ENCODE data around the gene PLCD3. TPM values are rescaled to one million over a fixed set of nuclear protein-coding genes. Genes with fewer than 3 reads are reported as not detected.

The PLCD3 gene
- total and polyA plus RNA-seq, 9 of the 15 experiments (the other 6 are each of a cell fraction or from before 2014, with no cell fraction given): 0.20 to 22.6 (median 7.5) TPM

DNA sequence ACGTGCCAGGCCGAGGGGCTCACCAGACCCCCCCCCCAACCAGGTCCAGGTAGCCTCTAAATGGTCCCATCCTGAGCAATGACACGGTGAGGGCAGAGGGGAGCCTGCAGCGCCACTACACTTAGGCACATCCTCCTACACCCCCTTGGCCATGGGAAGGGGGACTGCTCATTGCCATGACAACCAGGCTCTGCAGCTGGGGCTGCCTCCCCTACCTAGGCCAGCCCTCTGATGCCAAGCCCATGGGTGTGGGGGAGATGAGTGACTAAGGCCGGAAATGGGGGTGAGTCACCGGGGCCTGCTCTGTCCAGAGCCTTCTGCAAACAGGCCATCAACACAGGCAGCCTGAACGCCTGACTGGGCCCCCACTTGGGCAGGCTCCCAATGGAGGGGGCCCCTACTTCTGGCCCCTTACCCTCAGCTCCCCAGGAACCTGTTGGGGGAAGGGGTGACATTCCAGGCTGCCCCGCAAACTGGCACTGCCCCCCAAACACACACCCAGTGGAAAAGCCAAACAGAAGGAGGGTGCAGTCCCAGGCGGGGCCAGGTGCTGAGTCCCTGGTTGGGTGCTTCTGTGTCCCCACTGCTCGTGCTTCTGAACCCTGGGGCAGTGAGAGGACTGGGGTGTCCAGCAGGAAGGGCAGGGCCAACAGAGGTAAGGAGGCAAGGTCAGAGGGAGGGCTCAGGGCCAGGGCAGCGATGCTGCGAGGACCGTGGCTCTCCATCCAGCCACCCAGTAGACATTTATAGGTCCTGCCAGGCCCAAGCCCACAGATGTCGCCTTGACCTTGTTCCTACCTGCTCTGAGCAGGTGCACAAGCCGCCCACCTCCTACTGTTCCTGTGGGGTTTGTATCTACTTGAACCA is 8.2 kb downstream of the PLCD3 start (continued):
- no peak for TF ChIP-seq CCAR2 (IDR thresholded peaks at IDR 0.05; ENCODE audit: low read depth, low read length)
- no peak for TF ChIP-seq ZNF12 (CRISPR knock-in tag; IDR thresholded peaks at IDR 0.05)
- TF ChIP-seq ZNF77 (CRISPR knock-in tag; IDR thresholded peaks at IDR 0.05): no peak
- TF ChIP-seq, protein P1, sequence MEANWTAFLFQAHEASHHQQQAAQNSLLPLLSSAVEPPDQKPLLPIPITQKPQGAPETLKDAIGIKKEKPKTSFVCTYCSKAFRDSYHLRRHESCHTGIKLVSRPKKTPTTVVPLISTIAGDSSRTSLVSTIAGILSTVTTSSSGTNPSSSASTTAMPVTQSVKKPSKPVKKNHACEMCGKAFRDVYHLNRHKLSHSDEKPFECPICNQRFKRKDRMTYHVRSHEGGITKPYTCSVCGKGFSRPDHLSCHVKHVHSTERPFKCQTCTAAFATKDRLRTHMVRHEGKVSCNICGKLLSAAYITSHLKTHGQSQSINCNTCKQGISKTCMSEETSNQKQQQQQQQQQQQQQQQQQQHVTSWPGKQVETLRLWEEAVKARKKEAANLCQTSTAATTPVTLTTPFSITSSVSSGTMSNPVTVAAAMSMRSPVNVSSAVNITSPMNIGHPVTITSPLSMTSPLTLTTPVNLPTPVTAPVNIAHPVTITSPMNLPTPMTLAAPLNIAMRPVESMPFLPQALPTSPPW (CRISPR knock-in tag; IDR thresholded peaks at IDR 0.05): peak; percentile 73
- TF ChIP-seq, protein P2, sequence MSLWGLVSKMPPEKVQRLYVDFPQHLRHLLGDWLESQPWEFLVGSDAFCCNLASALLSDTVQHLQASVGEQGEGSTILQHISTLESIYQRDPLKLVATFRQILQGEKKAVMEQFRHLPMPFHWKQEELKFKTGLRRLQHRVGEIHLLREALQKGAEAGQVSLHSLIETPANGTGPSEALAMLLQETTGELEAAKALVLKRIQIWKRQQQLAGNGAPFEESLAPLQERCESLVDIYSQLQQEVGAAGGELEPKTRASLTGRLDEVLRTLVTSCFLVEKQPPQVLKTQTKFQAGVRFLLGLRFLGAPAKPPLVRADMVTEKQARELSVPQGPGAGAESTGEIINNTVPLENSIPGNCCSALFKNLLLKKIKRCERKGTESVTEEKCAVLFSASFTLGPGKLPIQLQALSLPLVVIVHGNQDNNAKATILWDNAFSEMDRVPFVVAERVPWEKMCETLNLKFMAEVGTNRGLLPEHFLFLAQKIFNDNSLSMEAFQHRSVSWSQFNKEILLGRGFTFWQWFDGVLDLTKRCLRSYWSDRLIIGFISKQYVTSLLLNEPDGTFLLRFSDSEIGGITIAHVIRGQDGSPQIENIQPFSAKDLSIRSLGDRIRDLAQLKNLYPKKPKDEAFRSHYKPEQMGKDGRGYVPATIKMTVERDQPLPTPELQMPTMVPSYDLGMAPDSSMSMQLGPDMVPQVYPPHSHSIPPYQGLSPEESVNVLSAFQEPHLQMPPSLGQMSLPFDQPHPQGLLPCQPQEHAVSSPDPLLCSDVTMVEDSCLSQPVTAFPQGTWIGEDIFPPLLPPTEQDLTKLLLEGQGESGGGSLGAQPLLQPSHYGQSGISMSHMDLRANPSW (CRISPR knock-in tag; IDR thresholded peaks at IDR 0.05): no peak
- TF ChIP-seq, protein P3, sequence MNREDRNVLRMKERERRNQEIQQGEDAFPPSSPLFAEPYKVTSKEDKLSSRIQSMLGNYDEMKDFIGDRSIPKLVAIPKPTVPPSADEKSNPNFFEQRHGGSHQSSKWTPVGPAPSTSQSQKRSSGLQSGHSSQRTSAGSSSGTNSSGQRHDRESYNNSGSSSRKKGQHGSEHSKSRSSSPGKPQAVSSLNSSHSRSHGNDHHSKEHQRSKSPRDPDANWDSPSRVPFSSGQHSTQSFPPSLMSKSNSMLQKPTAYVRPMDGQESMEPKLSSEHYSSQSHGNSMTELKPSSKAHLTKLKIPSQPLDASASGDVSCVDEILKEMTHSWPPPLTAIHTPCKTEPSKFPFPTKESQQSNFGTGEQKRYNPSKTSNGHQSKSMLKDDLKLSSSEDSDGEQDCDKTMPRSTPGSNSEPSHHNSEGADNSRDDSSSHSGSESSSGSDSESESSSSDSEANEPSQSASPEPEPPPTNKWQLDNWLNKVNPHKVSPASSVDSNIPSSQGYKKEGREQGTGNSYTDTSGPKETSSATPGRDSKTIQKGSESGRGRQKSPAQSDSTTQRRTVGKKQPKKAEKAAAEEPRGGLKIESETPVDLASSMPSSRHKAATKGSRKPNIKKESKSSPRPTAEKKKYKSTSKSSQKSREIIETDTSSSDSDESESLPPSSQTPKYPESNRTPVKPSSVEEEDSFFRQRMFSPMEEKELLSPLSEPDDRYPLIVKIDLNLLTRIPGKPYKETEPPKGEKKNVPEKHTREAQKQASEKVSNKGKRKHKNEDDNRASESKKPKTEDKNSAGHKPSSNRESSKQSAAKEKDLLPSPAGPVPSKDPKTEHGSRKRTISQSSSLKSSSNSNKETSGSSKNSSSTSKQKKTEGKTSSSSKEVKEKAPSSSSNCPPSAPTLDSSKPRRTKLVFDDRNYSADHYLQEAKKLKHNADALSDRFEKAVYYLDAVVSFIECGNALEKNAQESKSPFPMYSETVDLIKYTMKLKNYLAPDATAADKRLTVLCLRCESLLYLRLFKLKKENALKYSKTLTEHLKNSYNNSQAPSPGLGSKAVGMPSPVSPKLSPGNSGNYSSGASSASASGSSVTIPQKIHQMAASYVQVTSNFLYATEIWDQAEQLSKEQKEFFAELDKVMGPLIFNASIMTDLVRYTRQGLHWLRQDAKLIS (CRISPR knock-in tag; IDR thresholded peaks at IDR 0.05): no peak; the same call in 1 of the 2 replicates
- TF ChIP-seq ZNF436 (CRISPR knock-in tag; IDR thresholded peaks at IDR 0.05): no peak
- no peak for TF ChIP-seq ESRRA (IDR thresholded peaks at IDR 0.05; ENCODE audit: borderline replicate concordance, low read depth)
- no peak for TF ChIP-seq ZFP30 (CRISPR knock-in tag; IDR thresholded peaks at IDR 0.05; ENCODE audit: borderline replicate concordance)
- no peak for TF ChIP-seq ZFPM2 (CRISPR knock-in tag; IDR thresholded peaks at IDR 0.05)
- no peak for TF ChIP-seq SIN3A (IDR thresholded peaks at IDR 0.05; ENCODE audit: borderline replicate concordance in 2 of 2, control insufficient read depth in 1 of 2, low read depth in 2 of 2, low read length in 2 of 2)
- TF ChIP-seq PYGO2 (tag; IDR thresholded peaks at IDR 0.05): no peak
- no peak for TF ChIP-seq XRCC3 (IDR thresholded peaks at IDR 0.05)
- no peak for TF ChIP-seq DDX20 (tag; IDR thresholded peaks at IDR 0.05; ENCODE audit: low read depth)
- TF ChIP-seq THRAP3 (IDR thresholded peaks at IDR 0.05; ENCODE audit: borderline replicate concordance): no peak
- TF ChIP-seq, protein P4, sequence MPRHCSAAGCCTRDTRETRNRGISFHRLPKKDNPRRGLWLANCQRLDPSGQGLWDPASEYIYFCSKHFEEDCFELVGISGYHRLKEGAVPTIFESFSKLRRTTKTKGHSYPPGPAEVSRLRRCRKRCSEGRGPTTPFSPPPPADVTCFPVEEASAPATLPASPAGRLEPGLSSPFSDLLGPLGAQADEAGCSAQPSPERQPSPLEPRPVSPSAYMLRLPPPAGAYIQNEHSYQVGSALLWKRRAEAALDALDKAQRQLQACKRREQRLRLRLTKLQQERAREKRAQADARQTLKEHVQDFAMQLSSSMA (CRISPR knock-in tag; IDR thresholded peaks at IDR 0.05): no peak
- no peak for TF ChIP-seq SMARCB1 (IDR thresholded peaks at IDR 0.05; ENCODE audit: insufficient read length, low read depth)
- no peak for TF ChIP-seq FUS (optimal IDR thresholded peaks at IDR 0.05; ENCODE audit: low read depth, low read length)
- no peak for TF ChIP-seq PHF20 (IDR thresholded peaks at IDR 0.05; ENCODE audit: partially characterized antibody)

All from K562 (cell line).